Nephron progenitor cell (in vitro differentiated cells): ENCODE measurements around the gene ZCCHC13.
"Not testable (repeated sequence)": the region's sequence is repeated elsewhere in the genome, so short reads cannot be mapped to it uniquely, and the experiment has no call there.

Experiments used
- DNase-seq: peaks from one replicate; pipeline ENCODE4 v3.0.0; 2021
- H3K27ac Mint-ChIP-seq: 2 replicates; pipeline ENCODE4 v1.8.0; 2021; ENCODE audit warnings: mild to moderate bottlenecking, moderate library complexity, mixed read lengths
- H3K27me3 Mint-ChIP-seq: 2 replicates; pipeline ENCODE4 v1.8.0; 2021; ENCODE audit warnings: mild to moderate bottlenecking, low read depth, mixed read lengths; ENCODE audit not compliant: poor library complexity
- H3K36me3 Mint-ChIP-seq: 2 replicates; pipeline ENCODE4 v1.8.0; 2021; ENCODE audit warnings: low read depth, mixed read lengths
- H3K4me1 Mint-ChIP-seq: 2 replicates; pipeline ENCODE4 v1.8.0; 2021; ENCODE audit warnings: mixed read lengths
- H3K4me3 Mint-ChIP-seq: 2 replicates; pipeline ENCODE4 v1.8.0; 2021; ENCODE audit warnings: mild to moderate bottlenecking, moderate library complexity, mixed read lengths
- H3K9me3 Mint-ChIP-seq: 2 replicates; pipeline ENCODE4 v1.8.0; 2021; ENCODE audit warnings: mild to moderate bottlenecking, moderate library complexity, mixed read lengths
- TF ChIP-seq, protein P1 (sequence below): fragments of 200-600 bp; sonication (generic); IDR thresholded peaks from 2 replicates; pipeline ENCODE4 v1.5.0; 2021; ENCODE audit warnings: antibody characterized with exemption

ZCCHC13 gene

DNA sequence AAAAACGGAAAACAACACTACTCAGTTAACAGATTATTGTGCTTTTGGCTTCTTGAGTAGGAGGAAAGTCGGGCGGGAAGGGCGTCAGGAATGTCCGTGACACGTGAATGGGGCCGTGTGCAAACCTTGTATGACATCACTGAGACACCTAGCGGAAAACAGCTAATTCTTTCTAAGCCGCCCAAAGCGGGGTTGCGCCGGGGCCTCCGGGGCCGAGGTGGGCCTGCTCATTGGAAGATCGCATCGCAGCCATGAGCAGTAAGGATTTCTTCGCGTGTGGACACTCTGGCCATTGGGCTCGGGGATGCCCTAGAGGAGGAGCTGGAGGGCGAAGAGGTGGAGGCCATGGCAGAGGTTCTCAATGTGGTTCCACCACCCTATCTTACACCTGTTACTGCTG, at the start of gene ZCCHC13:
Gene ZCCHC13 (plus strand): TSS at position 165 of the 400 bp plus-strand sequence. CDS start 87 bp downstream, at position 252.
- peaks cover 8% of the 10 kb centered on the region for H3K9me3 Mint-ChIP-seq
- TF ChIP-seq, protein P1, sequence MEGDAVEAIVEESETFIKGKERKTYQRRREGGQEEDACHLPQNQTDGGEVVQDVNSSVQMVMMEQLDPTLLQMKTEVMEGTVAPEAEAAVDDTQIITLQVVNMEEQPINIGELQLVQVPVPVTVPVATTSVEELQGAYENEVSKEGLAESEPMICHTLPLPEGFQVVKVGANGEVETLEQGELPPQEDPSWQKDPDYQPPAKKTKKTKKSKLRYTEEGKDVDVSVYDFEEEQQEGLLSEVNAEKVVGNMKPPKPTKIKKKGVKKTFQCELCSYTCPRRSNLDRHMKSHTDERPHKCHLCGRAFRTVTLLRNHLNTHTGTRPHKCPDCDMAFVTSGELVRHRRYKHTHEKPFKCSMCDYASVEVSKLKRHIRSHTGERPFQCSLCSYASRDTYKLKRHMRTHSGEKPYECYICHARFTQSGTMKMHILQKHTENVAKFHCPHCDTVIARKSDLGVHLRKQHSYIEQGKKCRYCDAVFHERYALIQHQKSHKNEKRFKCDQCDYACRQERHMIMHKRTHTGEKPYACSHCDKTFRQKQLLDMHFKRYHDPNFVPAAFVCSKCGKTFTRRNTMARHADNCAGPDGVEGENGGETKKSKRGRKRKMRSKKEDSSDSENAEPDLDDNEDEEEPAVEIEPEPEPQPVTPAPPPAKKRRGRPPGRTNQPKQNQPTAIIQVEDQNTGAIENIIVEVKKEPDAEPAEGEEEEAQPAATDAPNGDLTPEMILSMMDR: no peak
- H3K27ac Mint-ChIP-seq: no peak within 1 kb of the TSS
- no peaks in the 10 kb centered on the region for H3K36me3 Mint-ChIP-seq
- no peak for DNase-seq
- H3K27me3 Mint-ChIP-seq: no peaks in the 10 kb centered on the region
- H3K4me3 Mint-ChIP-seq: no peak within 1 kb of the TSS
- no peaks in the 10 kb centered on the region for H3K4me1 Mint-ChIP-seq

- H3K27ac Mint-ChIP-seq, H3K4me3 Mint-ChIP-seq, H3K27me3 Mint-ChIP-seq, DNase-seq: not testable (repeated sequence)
- Mint-ChIP-seq H3K9me3 (peaks cover 56% of the 10 kb centered on the region), H3K36me3 (peaks cover 93% of the 10 kb centered on the region), H3K4me1 (peaks cover 16% of the 10 kb centered on the region)
Observed at GRCh38 chrX:74258111-74258510, 45.9 kb upstream of the ZCCHC13 start.

- H3K9me3 Mint-ChIP-seq: peaks cover 56% of the 10 kb centered on the region
- H3K27ac Mint-ChIP-seq: no peak overlapping the region
- peaks cover 2% of the 10 kb centered on the region for H3K27me3 Mint-ChIP-seq
- H3K4me3 Mint-ChIP-seq: no peak overlapping the region
- peaks cover 92% of the 10 kb centered on the region for H3K36me3 Mint-ChIP-seq
- TF ChIP-seq, protein P1: no peak
- no peak for DNase-seq
- H3K4me1 Mint-ChIP-seq: peaks cover 7% of the 10 kb centered on the region
Observed at GRCh38 chrX:74259885-74260491, 44.0 kb upstream of the ZCCHC13 start.

GRCh38 chrX:74262452-74263209, 41.3 kb upstream of the ZCCHC13 start:
- Mint-ChIP-seq H3K36me3 (peaks cover 80% of the 10 kb centered on the region), H3K4me3 (no peak overlapping the region), H3K27me3 (peaks cover 2% of the 10 kb centered on the region), H3K4me1 (no peaks in the 10 kb centered on the region), H3K27ac (no peak overlapping the region), H3K9me3 (peaks cover 44% of the 10 kb centered on the region)
- no peak for DNase-seq
- TF ChIP-seq, protein P1: no peak

DNA sequence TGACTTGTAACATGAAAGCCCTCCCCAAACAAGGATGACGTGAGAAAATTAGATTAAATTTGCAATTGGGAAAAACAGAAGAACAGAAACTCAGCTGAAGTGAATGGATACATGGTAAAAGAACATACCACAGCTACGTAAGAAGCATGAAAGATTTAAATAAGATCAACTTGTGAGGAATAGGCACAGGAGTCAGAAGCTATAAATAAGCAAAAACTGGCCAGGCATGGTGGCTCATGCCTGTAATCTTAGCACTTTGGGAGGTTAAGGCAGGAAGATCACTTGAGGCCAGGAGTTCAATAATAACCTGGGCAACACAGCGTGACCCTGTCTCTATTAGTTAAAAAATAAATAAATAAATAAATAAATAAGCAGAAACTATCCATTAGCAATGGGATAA, 33.6 kb upstream of the ZCCHC13 start:
- peaks cover 9% of the 10 kb centered on the region for H3K4me1 Mint-ChIP-seq
- H3K36me3 Mint-ChIP-seq: peaks cover 53% of the 10 kb centered on the region
- peak overlapping the region; percentile 43 for H3K27ac Mint-ChIP-seq
- TF ChIP-seq, protein P1: no peak
- DNase-seq: no peak
- H3K27me3 Mint-ChIP-seq: peaks cover 2% of the 10 kb centered on the region
- H3K9me3 Mint-ChIP-seq: no peaks in the 10 kb centered on the region
- H3K4me3 Mint-ChIP-seq: no peak overlapping the region

DNA sequence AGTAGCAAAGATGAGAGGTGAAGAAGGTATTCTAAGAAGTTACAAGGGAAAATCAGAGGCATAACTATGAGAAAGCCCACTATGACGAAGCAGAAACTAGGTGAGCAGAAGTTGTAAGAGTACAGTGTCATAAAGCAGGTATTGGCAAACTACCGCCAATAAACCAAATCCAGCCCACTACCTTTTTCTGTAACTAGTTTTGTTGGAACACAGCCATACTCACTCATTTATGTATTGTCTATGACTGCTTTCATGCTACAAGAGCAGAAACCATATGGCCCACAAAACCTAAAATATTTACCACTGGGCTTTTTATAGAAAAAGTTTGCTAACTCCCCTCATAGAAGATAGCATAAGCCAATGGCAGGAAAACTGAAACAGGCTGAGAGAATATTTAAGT, 31.8 kb upstream of the ZCCHC13 start:
- H3K27ac Mint-ChIP-seq: no peak overlapping the region
- peaks cover 9% of the 10 kb centered on the region for H3K4me1 Mint-ChIP-seq
- TF ChIP-seq, protein P1: no peak
- no peaks in the 10 kb centered on the region for H3K9me3 Mint-ChIP-seq
- no peak overlapping the region for H3K4me3 Mint-ChIP-seq
- peaks cover 64% of the 10 kb centered on the region for H3K36me3 Mint-ChIP-seq
- DNase-seq: no peak
- H3K27me3 Mint-ChIP-seq: peaks cover 2% of the 10 kb centered on the region
